ENCODE measurements around the gene CNTNAP4.

The CNTNAP4 gene

DNA sequence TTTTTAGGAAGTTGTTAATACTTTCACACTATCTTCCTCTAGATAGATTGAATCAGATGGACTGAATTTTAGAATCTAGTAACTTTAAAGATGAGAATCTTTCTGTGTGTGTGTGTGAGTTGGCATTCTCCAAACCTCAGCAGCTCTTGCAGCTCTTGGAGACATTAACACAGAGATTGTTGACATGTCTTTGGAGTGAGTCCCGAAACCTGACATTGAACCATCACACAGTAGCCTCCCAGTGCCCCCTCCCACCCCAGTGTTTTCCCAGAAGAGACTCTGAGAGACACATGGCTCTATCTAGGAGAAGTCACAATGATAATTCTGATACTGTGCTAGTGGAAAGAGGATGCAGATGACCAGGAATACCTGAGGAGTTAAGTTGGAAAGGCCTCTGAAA lies 103.9 kb downstream of the CNTNAP4 start:
- DNase-seq (ENCODE audit: low spot score in 2 of 2): no peak
- ATAC-seq (replicated peaks; ENCODE audit: extremely low read depth, poor library complexity, severe bottlenecking): no peak
- H3K27ac Mint-ChIP-seq (ENCODE audit: low read depth): no peak overlapping the region
- no peak overlapping the region for H3K4me3 Mint-ChIP-seq
- H3K36me3 Mint-ChIP-seq (ENCODE audit: insufficient read depth): no peaks in the 10 kb centered on the region
- no peaks in the 10 kb centered on the region for H3K4me1 Mint-ChIP-seq
- H3K9me3 Mint-ChIP-seq: peaks cover 19% of the 10 kb centered on the region
- H3K27me3 Mint-ChIP-seq: no peaks in the 10 kb centered on the region

DNA sequence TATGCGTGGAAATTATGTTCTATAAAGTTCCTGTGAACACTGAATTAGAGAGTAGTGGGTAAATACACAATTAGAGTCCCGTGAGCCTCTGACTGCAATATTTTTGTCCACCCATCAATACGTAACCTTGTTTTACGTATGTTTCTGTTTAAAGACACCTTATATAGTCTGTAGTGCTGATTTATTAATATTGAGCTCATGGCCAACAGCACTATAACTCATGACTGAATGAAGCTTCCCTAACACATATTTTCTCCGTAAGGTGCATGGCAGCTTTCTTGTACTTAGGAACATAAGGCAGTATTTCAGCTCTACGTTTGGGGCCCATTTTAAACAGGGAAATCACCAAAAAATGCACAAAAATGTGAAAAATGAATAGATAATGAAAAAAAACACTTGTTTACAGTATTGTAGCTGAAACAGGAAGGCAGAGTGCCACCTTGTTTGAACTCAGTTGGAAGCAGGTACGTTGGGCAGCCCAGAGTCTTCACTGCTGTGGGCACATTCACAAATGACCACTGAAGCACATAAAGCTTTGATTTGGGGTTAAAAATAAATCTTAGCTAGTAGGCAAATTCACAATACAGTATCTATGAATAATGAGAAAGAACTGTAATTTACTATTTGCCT lies 108.5 kb downstream of the CNTNAP4 start:
- no peaks in the 10 kb centered on the region for H3K4me1 Mint-ChIP-seq
- H3K27ac Mint-ChIP-seq (ENCODE audit: low read depth): no peak overlapping the region
- ATAC-seq (replicated peaks; ENCODE audit: extremely low read depth, poor library complexity, severe bottlenecking) (no peak), DNase-seq (ENCODE audit: low spot score in 2 of 2) (no peak)
- H3K9me3 Mint-ChIP-seq: peaks cover 6% of the 10 kb centered on the region
- no peak overlapping the region for H3K4me3 Mint-ChIP-seq
- no peaks in the 10 kb centered on the region for H3K36me3 Mint-ChIP-seq (ENCODE audit: insufficient read depth)
- H3K27me3 Mint-ChIP-seq: no peaks in the 10 kb centered on the region

DNA sequence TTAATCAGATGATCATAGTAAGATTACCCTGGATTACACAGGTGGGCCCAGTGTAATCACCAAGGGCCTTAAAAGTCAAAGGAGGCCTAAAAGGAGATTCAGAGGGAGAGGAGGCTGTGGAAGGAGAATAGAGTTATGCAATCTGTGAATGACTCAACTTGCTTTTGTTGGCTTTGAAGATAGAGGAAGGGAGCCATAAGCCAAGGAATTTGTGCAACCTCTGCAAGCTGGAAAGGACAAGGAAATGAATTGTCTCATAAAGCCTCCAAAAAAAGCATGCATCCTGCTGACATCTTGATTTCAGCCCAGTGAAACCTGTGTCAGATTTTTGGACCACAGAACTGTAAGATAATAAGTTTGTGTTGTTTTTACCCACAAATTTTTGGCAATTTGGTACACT lies 109.6 kb downstream of the CNTNAP4 start:
- H3K36me3 Mint-ChIP-seq (ENCODE audit: insufficient read depth): no peaks in the 10 kb centered on the region
- no peak overlapping the region for H3K27ac Mint-ChIP-seq (ENCODE audit: low read depth)
- H3K27me3 Mint-ChIP-seq: no peaks in the 10 kb centered on the region
- no peak overlapping the region for H3K4me3 Mint-ChIP-seq
- DNase-seq (ENCODE audit: low spot score in 2 of 2) (no peak), ATAC-seq (replicated peaks; ENCODE audit: extremely low read depth, poor library complexity, severe bottlenecking) (no peak)
- peaks cover 6% of the 10 kb centered on the region for H3K9me3 Mint-ChIP-seq
- no peaks in the 10 kb centered on the region for H3K4me1 Mint-ChIP-seq

- DNase-seq (ENCODE audit: low spot score in 2 of 2): no peak
- Mint-ChIP-seq H3K27me3 (no peaks in the 10 kb centered on the region), H3K9me3 (peaks cover 6% of the 10 kb centered on the region), H3K36me3 (ENCODE audit: insufficient read depth) (no peaks in the 10 kb centered on the region), H3K4me3 (no peak overlapping the region), H3K4me1 (no peaks in the 10 kb centered on the region), H3K27ac (ENCODE audit: low read depth) (no peak overlapping the region)
- no peak for ATAC-seq (replicated peaks; ENCODE audit: extremely low read depth, poor library complexity, severe bottlenecking)
Measured at GRCh38 chr16:76387994-76388393, 110.8 kb downstream of the CNTNAP4 start.

DNA sequence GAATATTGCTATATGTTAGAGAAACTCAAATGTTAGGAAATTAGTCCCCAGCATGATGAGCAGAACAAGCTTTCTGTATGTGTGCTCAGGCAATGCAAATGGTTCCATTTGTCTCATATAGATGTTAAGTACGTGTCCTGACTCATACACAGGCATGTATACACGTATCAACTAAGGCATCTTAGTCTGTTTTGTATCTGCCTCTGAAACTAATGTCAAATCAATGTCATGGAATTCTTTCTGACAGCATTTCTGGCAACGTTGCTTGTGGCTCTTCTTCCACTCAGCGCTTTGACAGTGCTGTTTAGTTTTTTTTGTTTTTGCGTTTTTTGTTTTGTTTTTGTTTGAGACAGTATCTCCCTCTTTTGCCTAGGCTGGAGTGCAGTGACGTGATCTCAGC lies 111.9 kb downstream of the CNTNAP4 start:
- Mint-ChIP-seq H3K4me3 (no peak overlapping the region), H3K36me3 (ENCODE audit: insufficient read depth) (no peaks in the 10 kb centered on the region), H3K27ac (ENCODE audit: low read depth) (no peak overlapping the region), H3K9me3 (peaks cover 5% of the 10 kb centered on the region), H3K4me1 (no peaks in the 10 kb centered on the region), H3K27me3 (no peaks in the 10 kb centered on the region)
- ATAC-seq (replicated peaks; ENCODE audit: extremely low read depth, poor library complexity, severe bottlenecking): no peak
- DNase-seq (ENCODE audit: low spot score in 2 of 2): no peak

- H3K4me1 Mint-ChIP-seq: no peaks in the 10 kb centered on the region
- no peak overlapping the region for H3K4me3 Mint-ChIP-seq
- H3K27me3 Mint-ChIP-seq: no peaks in the 10 kb centered on the region
- peaks cover 5% of the 10 kb centered on the region for H3K9me3 Mint-ChIP-seq
- no peaks in the 10 kb centered on the region for H3K36me3 Mint-ChIP-seq (ENCODE audit: insufficient read depth)
- no peak for ATAC-seq (replicated peaks; ENCODE audit: extremely low read depth, poor library complexity, severe bottlenecking)
- DNase-seq (ENCODE audit: low spot score in 2 of 2): no peak
- no peak overlapping the region for H3K27ac Mint-ChIP-seq (ENCODE audit: low read depth)
Measured at GRCh38 chr16:76390476-76390875, 113.3 kb downstream of the CNTNAP4 start.

GRCh38 chr16:76396977-76397376 lies 119.8 kb downstream of the CNTNAP4 start:
- ATAC-seq (replicated peaks; ENCODE audit: extremely low read depth, poor library complexity, severe bottlenecking) (no peak), DNase-seq (ENCODE audit: low spot score in 2 of 2) (no peak)
- H3K36me3 Mint-ChIP-seq (ENCODE audit: insufficient read depth): no peaks in the 10 kb centered on the region
- H3K9me3 Mint-ChIP-seq: peaks cover 30% of the 10 kb centered on the region
- no peak overlapping the region for H3K27ac Mint-ChIP-seq (ENCODE audit: low read depth)
- H3K4me1 Mint-ChIP-seq: no peaks in the 10 kb centered on the region
- H3K27me3 Mint-ChIP-seq: no peaks in the 10 kb centered on the region
- no peak overlapping the region for H3K4me3 Mint-ChIP-seq

DNA sequence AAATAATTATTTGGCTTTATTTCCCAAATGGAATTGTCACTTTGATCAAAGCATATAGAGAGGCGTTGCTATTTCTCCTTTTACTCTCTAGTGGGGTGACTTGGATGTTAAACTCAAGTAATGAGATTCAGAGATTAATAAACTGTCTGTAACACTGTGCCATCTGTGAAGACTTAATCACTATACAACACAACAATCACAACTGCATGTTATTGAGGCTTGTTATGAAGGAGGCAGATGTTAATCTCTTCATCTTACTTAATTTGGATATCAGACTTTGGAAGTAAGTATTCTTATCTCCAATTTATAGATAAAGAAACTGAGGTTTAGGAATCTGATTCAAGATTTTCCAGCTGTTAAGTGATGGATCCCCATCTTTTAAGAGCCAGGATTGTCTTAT lies 132.5 kb downstream of the CNTNAP4 start:
- H3K27me3 Mint-ChIP-seq: no peaks in the 10 kb centered on the region
- ATAC-seq (replicated peaks; ENCODE audit: extremely low read depth, poor library complexity, severe bottlenecking): no peak
- no peaks in the 10 kb centered on the region for H3K36me3 Mint-ChIP-seq (ENCODE audit: insufficient read depth)
- H3K9me3 Mint-ChIP-seq: no peaks in the 10 kb centered on the region
- no peaks in the 10 kb centered on the region for H3K4me1 Mint-ChIP-seq
- no peak for DNase-seq (ENCODE audit: low spot score in 2 of 2)
- H3K4me3 Mint-ChIP-seq: no peak overlapping the region
- no peak overlapping the region for H3K27ac Mint-ChIP-seq (ENCODE audit: low read depth)

- Mint-ChIP-seq H3K4me3 (no peak overlapping the region), H3K4me1 (no peaks in the 10 kb centered on the region), H3K27me3 (no peaks in the 10 kb centered on the region), H3K9me3 (peaks cover 31% of the 10 kb centered on the region), H3K27ac (ENCODE audit: low read depth) (no peak overlapping the region), H3K36me3 (ENCODE audit: insufficient read depth) (no peaks in the 10 kb centered on the region)
- no peak for ATAC-seq (replicated peaks; ENCODE audit: extremely low read depth, poor library complexity, severe bottlenecking)
- no peak for DNase-seq (ENCODE audit: low spot score in 2 of 2)
Measured at GRCh38 chr16:76421571-76421970, 144.4 kb downstream of the CNTNAP4 start.

GRCh38 chr16:76428858-76429257 lies 151.7 kb downstream of the CNTNAP4 start:
- Mint-ChIP-seq H3K36me3 (ENCODE audit: insufficient read depth) (no peaks in the 10 kb centered on the region), H3K4me1 (no peaks in the 10 kb centered on the region), H3K27ac (ENCODE audit: low read depth) (no peak overlapping the region), H3K27me3 (no peaks in the 10 kb centered on the region), H3K4me3 (no peak overlapping the region), H3K9me3 (peaks cover 22% of the 10 kb centered on the region)
- ATAC-seq (replicated peaks; ENCODE audit: extremely low read depth, poor library complexity, severe bottlenecking): no peak
- no peak for DNase-seq (ENCODE audit: low spot score in 2 of 2)

DNA sequence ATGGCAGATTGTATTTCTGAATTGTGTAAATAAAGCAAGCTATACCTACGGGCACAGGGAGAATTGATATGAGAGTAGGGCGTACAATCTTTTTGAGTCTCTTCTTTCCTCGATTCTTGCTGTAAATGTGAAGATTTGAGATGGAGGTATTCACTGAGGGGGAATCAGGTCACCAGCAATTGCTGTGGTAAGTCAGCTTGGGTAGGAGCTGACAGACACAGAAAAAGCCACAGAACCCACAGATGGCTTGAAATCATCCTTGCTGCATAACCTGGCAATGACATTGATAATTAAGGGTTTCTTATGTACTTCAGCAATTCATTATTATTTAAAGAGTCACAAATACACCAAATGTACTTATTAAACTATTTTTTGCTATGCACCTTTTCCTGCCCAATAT lies 164.2 kb downstream of the CNTNAP4 start:
- Mint-ChIP-seq H3K4me1 (no peaks in the 10 kb centered on the region), H3K4me3 (no peak overlapping the region), H3K9me3 (peaks cover 13% of the 10 kb centered on the region), H3K27ac (ENCODE audit: low read depth) (no peak overlapping the region), H3K27me3 (no peaks in the 10 kb centered on the region), H3K36me3 (ENCODE audit: insufficient read depth) (no peaks in the 10 kb centered on the region)
- no peak for DNase-seq (ENCODE audit: low spot score in 2 of 2)
- ATAC-seq (replicated peaks; ENCODE audit: extremely low read depth, poor library complexity, severe bottlenecking): no peak

DNA sequence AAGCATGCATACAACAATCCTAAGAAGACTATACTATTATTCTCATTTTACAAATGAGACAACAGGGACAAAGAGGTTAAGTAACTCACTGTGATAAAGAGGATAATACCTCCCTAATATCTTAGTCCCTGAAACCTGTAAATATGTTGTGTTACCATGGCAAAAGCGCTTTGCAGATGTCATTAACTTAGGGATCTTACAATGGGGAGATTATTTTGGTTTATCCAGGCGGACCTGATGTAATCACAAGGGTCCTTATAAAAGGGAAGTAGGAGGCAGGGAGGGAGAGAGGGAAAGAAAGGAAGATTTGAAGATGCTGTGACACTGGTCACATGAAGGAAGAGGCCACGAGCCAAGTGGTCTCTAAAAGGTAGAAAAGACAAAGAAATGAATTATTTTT lies 164.7 kb downstream of the CNTNAP4 start:
- H3K36me3 Mint-ChIP-seq (ENCODE audit: insufficient read depth): no peaks in the 10 kb centered on the region
- H3K27me3 Mint-ChIP-seq: no peaks in the 10 kb centered on the region
- no peak overlapping the region for H3K27ac Mint-ChIP-seq (ENCODE audit: low read depth)
- H3K4me3 Mint-ChIP-seq: no peak overlapping the region
- no peak for DNase-seq (ENCODE audit: low spot score in 2 of 2)
- no peaks in the 10 kb centered on the region for H3K4me1 Mint-ChIP-seq
- H3K9me3 Mint-ChIP-seq: peaks cover 16% of the 10 kb centered on the region
- no peak for ATAC-seq (replicated peaks; ENCODE audit: extremely low read depth, poor library complexity, severe bottlenecking)

- H3K27ac Mint-ChIP-seq (ENCODE audit: low read depth): no peak overlapping the region
- ATAC-seq (replicated peaks; ENCODE audit: extremely low read depth, poor library complexity, severe bottlenecking) (no peak), DNase-seq (ENCODE audit: low spot score in 2 of 2) (no peak)
- H3K9me3 Mint-ChIP-seq: peaks cover 10% of the 10 kb centered on the region
- H3K4me3 Mint-ChIP-seq: no peak overlapping the region
- H3K36me3 Mint-ChIP-seq (ENCODE audit: insufficient read depth): no peaks in the 10 kb centered on the region
- H3K27me3 Mint-ChIP-seq: no peaks in the 10 kb centered on the region
- no peaks in the 10 kb centered on the region for H3K4me1 Mint-ChIP-seq
Measured at GRCh38 chr16:76443973-76444372, 166.8 kb downstream of the CNTNAP4 start.

- Mint-ChIP-seq H3K27me3 (no peaks in the 10 kb centered on the region), H3K4me1 (no peaks in the 10 kb centered on the region), H3K4me3 (no peak overlapping the region), H3K9me3 (peaks cover 10% of the 10 kb centered on the region), H3K36me3 (ENCODE audit: insufficient read depth) (no peaks in the 10 kb centered on the region), H3K27ac (ENCODE audit: low read depth) (no peak overlapping the region)
- no peak for DNase-seq (ENCODE audit: low spot score in 2 of 2)
- ATAC-seq (replicated peaks; ENCODE audit: extremely low read depth, poor library complexity, severe bottlenecking): no peak
Measured at GRCh38 chr16:76444832-76445231, 167.6 kb downstream of the CNTNAP4 start.
